GM18858 (cell line): ENCODE measurements around the gene AGMO.

Source experiments
- ATAC-seq: cut with Tn5 transposase; IDR thresholded peaks from one replicate; pipeline ENCODE4 v1.9.1; 2021; ENCODE audit not compliant: unreplicated experiment

Gene AGMO

DNA sequence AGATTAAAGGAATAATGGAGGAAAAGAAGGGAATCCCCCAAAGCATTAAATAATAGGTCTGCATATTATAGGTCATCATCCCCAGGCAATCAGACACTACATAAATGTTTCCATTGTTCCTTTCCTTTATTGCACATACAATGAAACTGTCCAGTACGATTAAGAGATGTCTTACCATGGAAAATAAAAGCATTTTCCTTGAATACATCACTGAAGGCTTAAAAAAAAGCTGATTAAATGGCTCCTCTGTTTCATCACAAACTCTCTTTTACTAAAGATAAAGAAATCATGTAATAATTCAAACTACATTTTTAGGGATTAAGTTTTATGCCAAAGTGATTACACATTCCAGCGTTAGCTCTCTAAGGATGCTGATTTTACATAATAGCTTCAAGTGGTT, 316.0 kb downstream of the AGMO start:
- no peak for ATAC-seq

GRCh38 chr7:15239801-15240200, 322.0 kb downstream of the AGMO start:
- ATAC-seq: no peak

DNA sequence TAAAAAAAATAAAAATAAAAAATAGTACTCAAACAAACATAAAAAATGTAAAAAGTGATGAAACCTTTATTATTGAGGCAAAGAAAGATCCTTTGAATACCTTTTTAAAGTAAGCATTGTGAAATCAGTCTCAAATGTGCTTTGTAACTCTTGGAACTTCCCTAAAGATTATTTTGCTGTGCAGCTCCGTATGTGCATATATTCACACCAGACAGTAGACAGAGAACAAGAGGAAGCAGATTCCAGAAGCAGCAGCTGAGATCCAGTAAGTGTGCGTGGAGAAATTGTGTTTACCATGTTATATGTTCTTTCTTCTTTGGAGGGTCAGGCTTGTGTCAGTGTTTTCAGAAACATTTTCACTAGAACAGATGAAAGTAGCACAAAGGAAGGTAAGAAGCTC, 324.9 kb downstream of the AGMO start:
- ATAC-seq: no peak

DNA sequence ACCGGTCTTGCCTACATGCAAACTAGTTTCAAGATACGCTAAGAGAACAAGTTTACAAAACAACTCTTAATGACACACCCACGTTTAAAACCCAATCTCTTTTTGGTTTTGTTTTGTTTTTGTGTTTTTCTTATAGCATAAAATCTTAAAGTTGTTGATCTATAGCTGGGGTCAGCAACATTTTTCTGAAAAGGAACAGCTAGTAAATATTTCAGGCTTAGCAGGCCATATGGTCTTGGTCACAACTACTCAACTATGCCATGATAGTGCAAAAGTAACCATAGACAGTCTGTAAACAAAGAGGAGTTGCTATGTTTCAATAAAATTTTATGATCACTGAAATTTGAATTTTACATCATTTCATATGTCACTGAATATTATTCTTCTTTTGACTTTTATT, 327.4 kb downstream of the AGMO start:
- ATAC-seq: no peak

- ATAC-seq: no peak
Measured at GRCh38 chr7:15228831-15229230, 333.0 kb downstream of the AGMO start.

DNA sequence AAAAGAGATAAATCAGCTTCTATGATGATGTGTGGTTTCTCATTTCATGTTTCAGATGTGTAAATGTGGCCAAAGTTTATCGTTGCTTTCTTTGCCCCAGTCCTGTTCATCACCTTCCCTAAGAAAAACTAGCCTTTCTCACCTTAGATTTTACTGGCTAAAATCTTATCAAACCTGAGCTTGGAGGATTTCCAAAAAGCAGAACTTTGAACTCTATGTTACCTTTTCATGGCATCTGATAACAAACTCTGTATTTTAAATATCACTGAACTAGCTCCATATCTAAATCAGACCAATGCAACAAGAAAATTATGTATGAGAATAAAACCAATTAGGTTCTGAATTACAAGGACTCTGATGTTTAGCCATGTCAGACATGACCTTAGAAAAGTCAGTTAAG, 335.8 kb downstream of the AGMO start:
- ATAC-seq: no peak

DNA sequence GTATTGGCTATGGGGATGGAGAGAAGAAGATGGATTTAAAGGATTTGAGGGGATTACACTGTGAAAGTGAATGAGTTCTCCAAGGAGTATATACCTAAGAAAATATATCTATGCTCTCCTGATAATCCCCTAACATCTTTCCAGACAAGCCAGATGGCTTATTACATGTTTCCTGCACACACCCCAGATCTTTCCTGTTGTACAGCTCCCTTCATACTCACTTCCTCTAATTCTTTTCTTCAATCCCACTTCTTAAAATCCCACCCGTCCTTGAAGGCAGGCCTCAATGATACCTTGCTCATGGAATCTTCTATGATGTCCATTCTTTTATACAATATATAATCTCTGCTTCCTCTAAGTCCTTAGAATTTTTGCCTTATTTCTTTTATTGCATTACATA, 342.1 kb downstream of the AGMO start:
- ATAC-seq: no peak

DNA sequence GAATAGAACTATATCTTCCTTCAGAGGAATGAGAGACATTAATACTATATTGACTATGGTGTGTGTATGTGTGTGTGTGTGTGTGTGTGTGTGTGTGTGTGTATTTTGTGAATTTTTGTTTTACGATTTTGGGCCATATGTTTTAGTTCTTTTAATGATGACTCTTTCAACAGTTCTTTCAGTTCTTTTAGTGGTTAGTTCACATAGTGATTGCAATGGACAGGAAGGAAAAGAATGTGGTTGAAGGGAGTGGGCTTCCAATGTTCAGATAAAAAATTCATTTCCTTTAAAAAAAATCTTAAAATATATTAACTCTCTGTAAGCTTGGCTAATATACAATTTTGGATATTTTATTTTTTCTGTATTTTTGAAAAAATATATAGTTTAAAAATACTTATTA, 343.6 kb downstream of the AGMO start:
- no peak for ATAC-seq

- ATAC-seq: no peak
Measured at GRCh38 chr7:15215616-15216015, 346.2 kb downstream of the AGMO start.

- no peak for ATAC-seq
Measured at GRCh38 chr7:15214976-15215375, 346.8 kb downstream of the AGMO start.

- ATAC-seq: no peak
Measured at GRCh38 chr7:15213093-15213492, 348.7 kb downstream of the AGMO start.

- ATAC-seq: no peak
Measured at GRCh38 chr7:15209429-15209828, 352.4 kb downstream of the AGMO start.

- no peak for ATAC-seq
Measured at GRCh38 chr7:15204421-15204820, 357.4 kb downstream of the AGMO start.

GRCh38 chr7:15199482-15199881, 362.3 kb downstream of the AGMO start:
- ATAC-seq: no peak

DNA sequence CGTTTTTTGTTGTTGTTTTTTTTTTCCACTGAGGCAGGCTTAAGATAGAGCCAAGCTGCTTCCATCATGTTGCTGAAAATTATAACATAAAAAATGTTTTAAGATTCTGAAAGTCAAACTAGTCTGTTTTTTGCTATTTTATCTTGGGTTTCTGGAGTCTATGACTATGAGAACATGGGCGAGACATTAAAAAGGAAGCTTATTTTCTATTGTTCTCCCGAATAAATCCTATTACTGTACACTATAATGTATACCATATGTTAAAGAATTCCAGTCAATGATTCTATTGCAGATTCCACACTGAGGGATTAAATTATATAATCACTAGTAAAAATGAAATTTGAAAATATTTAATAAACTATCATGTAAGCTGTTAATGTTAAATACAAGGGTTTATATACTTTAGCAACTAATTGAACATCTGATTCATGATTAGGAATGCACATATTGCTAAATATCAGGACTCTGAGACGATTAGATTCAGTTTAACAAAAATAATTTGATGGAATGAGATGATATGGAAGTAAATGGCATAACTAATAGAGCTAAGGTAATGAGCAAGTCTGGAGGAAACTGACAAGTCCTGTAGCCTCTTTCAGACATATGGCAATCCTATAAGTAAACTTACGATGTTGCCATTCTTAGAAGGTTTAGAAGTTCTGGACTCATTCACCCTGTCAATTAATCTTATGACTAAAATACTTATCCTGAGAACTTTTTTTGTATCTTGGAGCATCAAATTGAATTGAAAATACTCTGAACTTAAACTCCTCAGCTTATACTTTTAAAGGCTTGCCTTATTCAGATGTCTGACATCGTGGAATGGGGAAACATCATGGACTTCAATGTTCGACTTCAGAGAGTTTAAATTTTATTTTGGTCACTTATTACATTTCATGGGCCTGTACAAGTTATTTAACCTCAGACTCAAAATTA, 364.5 kb downstream of the AGMO start:
- no peak for ATAC-seq

DNA sequence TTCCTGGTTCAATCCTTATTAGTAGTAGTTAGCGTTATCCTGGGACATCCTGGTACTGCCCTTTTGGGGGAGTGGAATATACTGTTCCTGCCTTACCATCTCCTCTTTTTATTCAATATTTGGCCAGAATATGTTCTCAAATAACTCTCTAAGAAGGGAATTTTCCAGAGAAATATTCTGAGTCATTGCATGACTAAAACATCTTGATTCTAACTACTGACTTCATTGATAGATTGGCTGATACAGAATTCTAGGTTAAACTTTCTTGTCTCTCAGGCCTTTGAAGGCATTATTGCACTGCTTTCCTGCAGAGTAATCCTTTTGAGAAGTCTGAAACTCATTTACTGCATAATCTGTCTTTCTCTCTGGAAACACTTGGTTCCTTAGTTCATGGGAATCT, 383.8 kb downstream of the AGMO start:
- no peak for ATAC-seq

- no peak for ATAC-seq
Measured at GRCh38 chr7:15176089-15176488, 385.7 kb downstream of the AGMO start.

GRCh38 chr7:15175152-15175551, 386.7 kb downstream of the AGMO start:
- no peak for ATAC-seq

DNA sequence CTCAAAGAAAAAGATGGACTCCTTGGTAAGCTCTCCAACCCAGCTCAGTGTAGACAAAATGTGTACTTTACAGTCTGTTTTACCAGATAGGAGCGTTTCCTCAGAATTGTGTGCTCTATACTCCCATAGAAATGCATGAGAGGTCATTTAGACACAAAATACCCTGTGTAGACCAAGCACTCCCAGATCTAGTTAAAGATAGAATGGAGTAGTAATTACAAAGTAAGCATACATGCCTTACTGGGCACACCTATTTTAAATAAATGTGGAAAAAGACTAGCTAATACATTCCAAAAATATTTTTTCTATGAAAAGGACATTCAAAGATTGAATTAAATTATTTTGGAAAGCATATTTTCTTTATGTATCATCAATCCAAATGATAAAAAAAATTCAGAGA, 387.3 kb downstream of the AGMO start:
- ATAC-seq: no peak

GRCh38 chr7:15168489-15168888, 393.3 kb downstream of the AGMO start:
- ATAC-seq: no peak

- no peak for ATAC-seq
Measured at GRCh38 chr7:15167912-15168311, 393.9 kb downstream of the AGMO start.

DNA sequence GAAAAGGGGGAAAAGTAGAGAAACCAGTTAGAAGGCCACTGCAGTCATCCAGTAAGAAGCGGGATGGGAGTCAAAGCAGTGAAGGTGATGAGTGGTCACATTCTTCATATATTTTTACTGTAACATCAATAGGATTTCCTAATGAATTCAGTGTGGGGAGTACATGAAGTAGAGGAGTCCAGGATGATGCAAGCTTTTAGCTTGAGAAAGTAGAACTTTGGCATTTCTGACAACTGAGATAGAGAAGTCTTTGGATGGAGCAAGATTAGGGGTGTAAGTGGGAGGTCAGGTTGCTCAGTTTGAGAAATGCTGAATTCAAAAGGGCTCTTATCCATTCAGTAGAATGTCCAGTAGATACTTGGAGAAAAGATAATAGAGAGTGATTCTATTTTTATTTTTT, 395.2 kb downstream of the AGMO start:
- no peak for ATAC-seq

DNA sequence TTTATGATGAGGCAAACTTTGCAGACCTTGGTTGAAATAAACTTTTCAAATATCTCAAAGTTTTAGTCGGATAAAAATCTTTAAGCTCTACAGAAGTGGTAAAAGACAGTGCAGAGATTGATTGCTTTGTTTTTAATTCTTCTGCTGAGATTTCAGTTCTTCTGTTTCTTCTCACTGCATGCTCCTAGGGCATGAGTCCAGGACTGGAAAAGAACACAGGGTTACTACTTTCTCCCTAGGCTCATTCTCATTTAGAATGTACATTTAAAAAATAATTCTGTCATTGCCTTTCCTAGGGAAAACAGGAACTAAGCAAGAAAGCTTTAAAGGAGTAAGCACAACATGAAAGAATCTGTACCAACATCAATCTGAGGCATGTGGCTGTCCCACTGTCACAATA, 402.6 kb downstream of the AGMO start:
- no peak for ATAC-seq
